Neural crest cell (in vitro differentiated cells): ENCODE measurements around the gene AGBL2. TPM values are rescaled to one million over a fixed set of nuclear protein-coding genes. Genes with fewer than 3 reads are reported as not detected.

Experiments
- DNase-seq: peaks from one replicate; pipeline ENCODE4 v3.0.0; 2021; ENCODE audit warnings: low read depth, mixed read lengths, low spot score
- H3K27ac Mint-ChIP-seq: one replicate; pipeline ENCODE4 v1.8.0; 2021; ENCODE audit warnings: mild to moderate bottlenecking, mixed read lengths; ENCODE audit not compliant: unreplicated experiment
- H3K27me3 Mint-ChIP-seq: 2 replicates; pipeline ENCODE4 v1.8.0; 2021; ENCODE audit warnings: low read depth, mild to moderate bottlenecking, mixed read lengths
- H3K36me3 Mint-ChIP-seq: 2 replicates; pipeline ENCODE4 v1.8.0; 2021; ENCODE audit warnings: low read depth, mild to moderate bottlenecking, mixed read lengths
- H3K4me1 Mint-ChIP-seq: 2 replicates; pipeline ENCODE4 v1.8.0; 2021; ENCODE audit warnings: mixed read lengths
- H3K4me3 Mint-ChIP-seq: one replicate; pipeline ENCODE4 v1.8.0; 2021; ENCODE audit warnings: mild to moderate bottlenecking, mixed read lengths
- H3K9me3 Mint-ChIP-seq: 2 replicates; pipeline ENCODE4 v1.8.0; 2021; ENCODE audit warnings: mixed read lengths
- CTCF ChIP-seq: fragments of 200-600 bp; sonication (generic); conservative IDR thresholded peaks from 2 replicates; pipeline ENCODE4 v1.5.0; 2021; ENCODE audit warnings: antibody characterized with exemption, mild to moderate bottlenecking
- total RNA-seq: library from RNA; stranded (reverse); gene quantifications from 2 replicates; pipeline ENCODE4 v1.2.1, GENCODE V29; 2021

Gene AGBL2
- total RNA-seq, 1 donor from 2014 or later, result 2.1 TPM

- Mint-ChIP-seq H3K36me3 (no peaks in the 10 kb centered on the region), H3K27ac (no peak overlapping the region)
- TF ChIP-seq CTCF, result no peak
These were observed 29.0 kb downstream of the AGBL2 start for GRCh38 chr11:47686151-47686550.

GRCh38 chr11:47675851-47676250 is 39.3 kb downstream of the AGBL2 start:
- no peaks in the 10 kb centered on the region for H3K27me3 Mint-ChIP-seq
- H3K27ac Mint-ChIP-seq, result no peak overlapping the region
- no peak for DNase-seq
- no peaks in the 10 kb centered on the region for H3K4me1 Mint-ChIP-seq
- no peak for TF ChIP-seq CTCF
- H3K4me3 Mint-ChIP-seq, result no peak overlapping the region
- no peaks in the 10 kb centered on the region for H3K9me3 Mint-ChIP-seq
- no peaks in the 10 kb centered on the region for H3K36me3 Mint-ChIP-seq

More at GRCh38 chr11:47686151-47686550, 29.0 kb downstream of the AGBL2 start:
- no peak for DNase-seq
- Mint-ChIP-seq H3K4me3 (no peak overlapping the region), H3K4me1 (peaks cover 11% of the 10 kb centered on the region), H3K27me3 (no peaks in the 10 kb centered on the region), H3K9me3 (no peaks in the 10 kb centered on the region)

- Mint-ChIP-seq H3K4me3 (no peak overlapping the region), H3K27ac (no peak overlapping the region), H3K27me3 (no peaks in the 10 kb centered on the region), H3K4me1 (no peaks in the 10 kb centered on the region), H3K36me3 (no peaks in the 10 kb centered on the region), H3K9me3 (no peaks in the 10 kb centered on the region)
- no peak for TF ChIP-seq CTCF
- DNase-seq, result no peak
These were observed 42.9 kb downstream of the AGBL2 start for GRCh38 chr11:47672283-47672730.

- Mint-ChIP-seq H3K9me3 (no peaks in the 10 kb centered on the region), H3K27me3 (no peaks in the 10 kb centered on the region), H3K4me3 (no peak overlapping the region), H3K4me1 (no peaks in the 10 kb centered on the region), H3K27ac (no peak overlapping the region), H3K36me3 (no peaks in the 10 kb centered on the region)
- no peak for DNase-seq
- no peak for TF ChIP-seq CTCF
These were observed 45.3 kb downstream of the AGBL2 start for GRCh38 chr11:47669856-47670255.

- Mint-ChIP-seq H3K36me3 (no peaks in the 10 kb centered on the region), H3K27me3 (no peaks in the 10 kb centered on the region), H3K9me3 (no peaks in the 10 kb centered on the region), H3K4me1 (no peaks in the 10 kb centered on the region), H3K27ac (peak overlapping the region; percentile 83), H3K4me3 (no peak overlapping the region)
- no peak for TF ChIP-seq CTCF
- DNase-seq, result no peak
These were observed 46.5 kb downstream of the AGBL2 start for GRCh38 chr11:47668665-47669064.

- Mint-ChIP-seq H3K4me3 (no peak overlapping the region), H3K36me3 (no peaks in the 10 kb centered on the region), H3K27me3 (no peaks in the 10 kb centered on the region), H3K4me1 (no peaks in the 10 kb centered on the region), H3K9me3 (no peaks in the 10 kb centered on the region), H3K27ac (peak overlapping the region; percentile 87)
- no peak for DNase-seq
- no peak for TF ChIP-seq CTCF
These were observed 47.6 kb downstream of the AGBL2 start for GRCh38 chr11:47667555-47667954.
